ENCODE results near the gene PDE9A. TPM values are rescaled to one million over a fixed set of nuclear protein-coding genes. Genes with fewer than 3 reads are reported as not detected.
"Not testable (repeated sequence)": the region's sequence is repeated elsewhere in the genome, so short reads cannot be mapped to it uniquely, and the experiment has no call there.

Gene PDE9A
- total RNA-seq, 4 donors from 2014 or later, result 2.9 to 16.9 (median 7.0) TPM

DNA sequence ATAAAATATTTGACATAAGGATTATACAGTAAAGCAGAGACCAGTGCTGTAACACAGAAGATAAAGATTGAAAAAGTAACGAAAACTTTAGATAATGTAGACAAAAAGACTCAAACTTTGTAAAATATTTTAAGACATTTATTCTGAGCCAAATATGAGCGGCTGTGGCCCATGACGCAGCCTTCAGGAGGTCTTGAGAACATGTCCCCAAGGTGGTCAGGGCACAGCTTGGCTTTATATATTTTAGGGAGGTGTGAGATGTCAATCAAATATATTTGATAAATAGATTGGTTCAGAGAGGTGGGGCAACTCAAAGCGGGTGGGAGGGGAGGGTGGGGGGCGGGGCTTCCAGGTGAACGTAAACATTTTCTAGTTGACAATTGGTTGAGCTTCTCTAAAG is 144.7 kb downstream of the PDE9A start:
- no peak for DNase-seq (ENCODE audit: low spot score)
- TF ChIP-seq, protein P1, sequence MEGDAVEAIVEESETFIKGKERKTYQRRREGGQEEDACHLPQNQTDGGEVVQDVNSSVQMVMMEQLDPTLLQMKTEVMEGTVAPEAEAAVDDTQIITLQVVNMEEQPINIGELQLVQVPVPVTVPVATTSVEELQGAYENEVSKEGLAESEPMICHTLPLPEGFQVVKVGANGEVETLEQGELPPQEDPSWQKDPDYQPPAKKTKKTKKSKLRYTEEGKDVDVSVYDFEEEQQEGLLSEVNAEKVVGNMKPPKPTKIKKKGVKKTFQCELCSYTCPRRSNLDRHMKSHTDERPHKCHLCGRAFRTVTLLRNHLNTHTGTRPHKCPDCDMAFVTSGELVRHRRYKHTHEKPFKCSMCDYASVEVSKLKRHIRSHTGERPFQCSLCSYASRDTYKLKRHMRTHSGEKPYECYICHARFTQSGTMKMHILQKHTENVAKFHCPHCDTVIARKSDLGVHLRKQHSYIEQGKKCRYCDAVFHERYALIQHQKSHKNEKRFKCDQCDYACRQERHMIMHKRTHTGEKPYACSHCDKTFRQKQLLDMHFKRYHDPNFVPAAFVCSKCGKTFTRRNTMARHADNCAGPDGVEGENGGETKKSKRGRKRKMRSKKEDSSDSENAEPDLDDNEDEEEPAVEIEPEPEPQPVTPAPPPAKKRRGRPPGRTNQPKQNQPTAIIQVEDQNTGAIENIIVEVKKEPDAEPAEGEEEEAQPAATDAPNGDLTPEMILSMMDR (IDR thresholded peaks at IDR 0.05), result no peak
- no peak for ATAC-seq (ENCODE audit: low FRiP score)

DNA sequence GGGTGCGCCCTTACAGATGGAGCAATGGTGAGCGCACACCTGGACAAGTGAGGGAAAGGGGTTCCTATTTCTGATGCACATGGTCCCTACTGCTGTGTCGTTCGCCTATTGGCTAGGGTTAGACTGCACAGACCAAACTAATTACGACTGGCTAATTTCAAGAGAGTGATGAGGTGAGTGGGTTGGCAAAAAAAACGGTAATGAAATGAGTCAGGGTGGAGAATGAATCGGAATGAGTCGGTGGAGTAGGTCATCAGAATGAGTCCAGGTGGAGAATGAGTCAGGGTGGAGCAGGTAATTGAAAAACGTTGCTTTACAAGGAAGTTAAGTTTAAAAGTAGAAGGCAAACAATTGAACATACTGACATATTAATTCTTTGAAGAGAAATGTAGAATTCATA is 146.1 kb downstream of the PDE9A start:
- ATAC-seq (ENCODE audit: low FRiP score) (no peak), DNase-seq (ENCODE audit: low spot score) (no peak)
- TF ChIP-seq, protein P1 (IDR thresholded peaks at IDR 0.05), result no peak

DNA sequence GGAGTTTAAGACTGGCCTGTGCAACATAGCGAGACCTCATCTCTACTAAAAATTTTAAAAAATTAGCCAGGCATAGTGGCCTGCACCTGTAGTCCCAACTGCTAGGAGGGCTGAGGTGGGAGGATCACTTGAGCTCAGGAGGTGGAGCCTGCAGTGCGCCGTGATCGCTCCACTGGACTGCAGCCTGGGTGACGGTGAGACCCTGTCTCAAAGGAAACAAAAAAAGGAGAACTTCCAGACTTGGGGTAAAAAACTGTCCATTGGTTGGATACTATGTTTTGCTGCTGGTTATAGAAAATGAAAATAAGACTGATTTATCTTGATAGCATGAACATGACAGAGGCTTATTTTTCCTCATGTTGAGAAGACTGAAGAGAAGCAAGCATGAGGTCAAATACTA is 146.5 kb downstream of the PDE9A start:
- ATAC-seq (ENCODE audit: low FRiP score) (no peak), DNase-seq (ENCODE audit: low spot score) (no peak)
- TF ChIP-seq, protein P1 (IDR thresholded peaks at IDR 0.05), result no peak

DNA sequence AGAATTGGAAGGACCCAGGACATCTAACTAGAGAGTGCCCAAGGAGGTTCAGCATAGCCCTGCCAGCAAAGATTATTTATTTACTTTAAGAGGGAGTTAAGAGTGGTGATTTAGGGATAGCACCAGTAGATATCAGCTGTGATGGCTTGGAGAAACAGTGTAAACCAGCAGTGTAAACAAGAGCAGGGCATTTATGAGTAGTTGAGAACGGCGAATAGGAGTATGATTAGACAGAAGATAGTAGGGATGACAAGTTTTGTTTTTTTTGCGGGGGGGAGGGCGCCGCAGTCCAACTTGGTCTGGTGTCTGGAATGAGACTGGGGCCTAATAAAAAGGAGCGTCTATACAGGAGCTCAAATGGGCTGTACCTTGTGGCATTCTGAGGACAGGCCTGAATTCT is 148.2 kb downstream of the PDE9A start:
- not testable (repeated sequence) for DNase-seq (ENCODE audit: low spot score); ATAC-seq (ENCODE audit: low FRiP score)

DNA sequence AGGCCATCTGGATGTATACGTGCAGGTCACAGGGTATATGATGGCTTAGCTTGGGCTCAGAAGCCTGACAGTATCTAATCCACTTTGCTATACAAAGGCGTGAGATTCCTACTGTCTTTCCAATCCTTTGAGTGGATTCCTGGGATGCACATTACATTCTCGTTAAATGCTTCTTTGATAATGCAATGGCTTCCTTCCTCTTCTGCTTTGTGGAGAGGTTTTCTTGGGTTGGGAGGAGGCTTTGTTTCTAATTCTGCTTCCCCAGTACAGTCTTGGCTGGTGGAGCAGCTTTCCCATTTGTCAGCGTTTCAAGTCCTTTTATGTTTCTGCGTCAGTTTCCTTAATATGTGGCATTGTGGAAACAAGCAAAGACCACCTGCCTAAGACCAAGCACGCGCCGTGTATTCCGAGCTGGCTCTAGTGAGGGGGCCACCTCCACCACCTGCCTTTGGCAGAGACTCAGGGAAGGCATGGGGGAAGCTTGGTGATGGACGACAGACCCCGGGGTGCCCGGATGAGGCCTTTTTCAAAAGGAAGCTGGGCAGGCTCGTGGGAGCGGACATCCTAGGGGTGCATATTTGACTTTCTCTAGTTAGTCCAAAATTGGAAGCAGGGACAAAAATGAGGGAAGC is 153.2 kb downstream of the PDE9A start:
- DNase-seq (ENCODE audit: low spot score) (no peak), ATAC-seq (ENCODE audit: low FRiP score) (no peak)
- TF ChIP-seq, protein P1 (IDR thresholded peaks at IDR 0.05), result no peak

DNA sequence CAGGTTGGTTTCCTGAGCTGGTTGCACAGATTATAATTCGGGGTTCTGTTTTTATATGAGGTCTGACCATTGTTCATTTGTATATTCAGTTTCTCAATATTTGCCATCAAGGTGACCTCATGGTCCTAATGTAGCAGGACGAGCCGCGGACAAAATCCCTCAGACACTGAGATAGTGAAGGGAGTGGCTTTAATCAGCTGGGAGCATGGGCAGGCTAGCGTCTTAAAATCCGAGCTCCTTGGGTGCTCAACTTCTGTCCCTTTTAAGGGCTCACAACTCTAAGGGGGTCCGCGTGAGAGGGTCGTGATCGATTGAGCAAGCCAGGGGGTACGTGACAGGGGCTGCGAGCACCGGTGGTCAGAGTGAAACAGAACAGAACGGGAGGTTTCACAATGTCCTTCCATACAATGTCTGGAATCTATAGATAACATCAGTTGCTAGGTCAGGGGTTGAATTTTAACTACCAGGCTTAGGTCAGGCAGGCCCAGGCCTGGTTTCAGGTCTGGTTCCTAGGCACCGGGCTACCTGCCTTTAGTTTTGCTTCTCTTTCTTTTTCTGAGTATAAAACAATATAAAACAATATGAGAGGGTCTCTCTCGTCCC is 154.0 kb downstream of the PDE9A start:
- not testable (repeated sequence) for DNase-seq (ENCODE audit: low spot score)

DNA sequence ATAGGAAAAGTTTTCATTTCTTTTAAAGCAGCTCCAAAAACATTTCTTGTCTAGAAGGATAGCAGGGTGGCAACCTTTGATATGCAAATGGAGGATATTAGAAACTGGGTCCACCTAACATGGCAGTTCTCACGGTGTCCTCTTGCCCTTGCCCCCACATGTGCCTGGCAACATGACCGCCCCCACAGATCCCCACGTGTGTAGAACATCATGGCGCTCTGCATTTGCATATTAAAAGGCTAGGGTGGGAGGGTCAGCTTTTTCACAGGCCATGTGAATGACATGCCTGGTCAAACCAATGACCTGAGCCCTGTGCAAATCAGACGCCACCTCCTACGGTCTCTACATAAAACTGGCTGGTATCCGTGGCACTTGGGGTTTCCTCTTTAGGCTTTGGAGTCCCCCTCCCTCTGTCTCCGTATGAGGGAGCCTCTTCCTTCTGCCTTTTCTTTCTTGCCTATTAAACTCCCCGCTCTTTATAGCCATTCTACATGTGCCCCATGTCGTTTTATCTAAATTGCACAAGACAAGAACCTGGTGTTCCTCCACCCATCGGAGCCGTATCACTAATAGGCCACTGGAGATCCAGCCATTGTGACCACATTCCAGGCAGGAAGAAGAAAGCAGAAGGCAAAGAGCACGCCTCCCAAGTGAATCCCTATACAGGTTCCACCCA is 154.7 kb downstream of the PDE9A start:
- no peak for DNase-seq (ENCODE audit: low spot score)
- TF ChIP-seq, protein P1 (IDR thresholded peaks at IDR 0.05), result no peak
- no peak for ATAC-seq (ENCODE audit: low FRiP score)

More for the DNA sequence above, 154.0 kb downstream of the PDE9A start:
- ATAC-seq (ENCODE audit: low FRiP score), result not testable (repeated sequence)

DNA sequence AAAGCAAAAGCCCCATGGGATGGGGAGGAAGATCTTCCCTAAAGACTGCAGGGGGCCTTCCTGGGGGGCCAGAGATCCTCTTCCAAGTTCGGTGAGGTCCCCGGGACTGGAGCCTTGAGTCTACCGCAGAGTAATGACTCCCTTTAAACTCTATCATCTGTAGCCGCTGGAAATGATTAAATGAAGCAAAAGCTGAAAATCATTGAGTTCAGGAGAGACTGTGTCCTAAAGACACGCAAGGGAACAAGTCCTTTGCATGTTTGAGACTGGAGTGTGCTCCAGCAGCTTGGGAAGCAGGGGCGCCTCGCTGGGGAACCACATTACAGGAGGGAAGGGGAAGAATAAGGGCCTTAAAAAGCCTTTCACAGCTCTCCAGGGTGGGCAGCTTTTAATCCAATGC is 155.8 kb downstream of the PDE9A start:
- no peak for DNase-seq (ENCODE audit: low spot score)
- ATAC-seq (ENCODE audit: low FRiP score), result no peak
- TF ChIP-seq, protein P1 (IDR thresholded peaks at IDR 0.05), result no peak
